Measurements from ENCODE around the gene TMEM132D.

- TF ChIP-seq CTCF (IDR thresholded peaks at IDR 0.05; ENCODE audit: extremely low read depth in 1 of 2, insufficient read depth in 1 of 2, low read depth in 1 of 2, low read length in 2 of 2) (no peak), POLR2A (IDR thresholded peaks at IDR 0.05; ENCODE audit: low read depth, low read length) (no peak)
Measured at GRCh38 chr12:129269756-129270495, 633.9 kb downstream of the TMEM132D start.
